K562 (cell line): ENCODE measurements around the gene SMIM13. TPM values are rescaled to one million over a fixed set of nuclear protein-coding genes. Genes with fewer than 3 reads are reported as not detected.

Experiments used
- CREBBP ChIP-seq: IDR thresholded peaks from one replicate; pipeline ENCODE4 v1.6.1; 2012; ENCODE audit warnings: low read depth, mild to moderate bottlenecking, control low read depth, inconsistent platforms, low read length
- FOS ChIP-seq: IDR thresholded peaks from 3 replicates; pipeline ENCODE4 v1.6.1; 2011; ENCODE audit not compliant: insufficient read length; ENCODE audit errors: extremely low read depth
- GTF2E2 ChIP-seq: fragments of 200-800 bp; sonication (Bioruptor generic); IDR thresholded peaks from 2 replicates; pipeline ENCODE4 v1.6.1; 2016; ENCODE audit warnings: missing genetic modification characterization, missing compliant biosample characterization
- HSF4 ChIP-seq: fragments of 250-450 bp; sonication (Bioruptor Pico); IDR thresholded peaks from 2 replicates; pipeline ENCODE4 v2.1.2; 2022; ENCODE audit warnings: mild to moderate bottlenecking, moderate library complexity, borderline replicate concordance
- KLF13 ChIP-seq: fragments of 450-650 bp; IDR thresholded peaks from 2 replicates; pipeline ENCODE4 v1.6.1; 2016; ENCODE audit warnings: missing genetic modification characterization, low read depth, mild to moderate bottlenecking, missing compliant biosample characterization, moderate library complexity, borderline replicate concordance
- NRF1 ChIP-seq, 2 experiments: fragments of 450-650 bp; IDR thresholded peaks in 1 of 2; conservative IDR thresholded peaks in 1 of 2; 2 replicates each; pipeline ENCODE4 v1.6.1; 2014; ENCODE audit warnings: mild to moderate bottlenecking in 2 of 2
- PHB2 ChIP-seq: fragments of 450-650 bp; IDR thresholded peaks from 2 replicates; pipeline ENCODE4 v1.6.1; 2017; ENCODE audit warnings: low read depth
- POLR2B ChIP-seq: fragments of 450-650 bp; IDR thresholded peaks from 2 replicates; pipeline ENCODE4 v1.6.1; 2018; ENCODE audit warnings: low read depth; ENCODE audit not compliant: partially characterized antibody
- SMAD2 ChIP-seq: fragments of 150-350 bp; IDR thresholded peaks from 2 replicates; pipeline ENCODE4 v1.6.1; 2014; ENCODE audit warnings: low read depth, mild to moderate bottlenecking, low read length
- TAF7 ChIP-seq: fragments of 450-650 bp; IDR thresholded peaks from 2 replicates; pipeline ENCODE4 v1.6.1; 2016; ENCODE audit warnings: missing genetic modification characterization, missing compliant biosample characterization
- TAF9B ChIP-seq: fragments of 450-650 bp; IDR thresholded peaks from 2 replicates; pipeline ENCODE4 v1.6.1; 2018; ENCODE audit warnings: mild to moderate bottlenecking; ENCODE audit not compliant: partially characterized antibody
- ZNF584 ChIP-seq: fragments of 200-800 bp; sonication (Bioruptor generic); IDR thresholded peaks from 2 replicates; pipeline ENCODE4 v1.6.1; 2016; ENCODE audit warnings: low read depth, mild to moderate bottlenecking, missing genetic modification characterization, missing compliant biosample characterization
- polyA plus RNA-seq, 8 experiments: library from polyadenylated mRNA; depleted of rRNA in 4 of 8; stranded (reverse) in 5 of 8; unstranded in 3 of 8; fragments of >200 nt; fragmentation: Nextera tagmentation in 2 of 8; fragmentation: Illumina TruSeq in 1 of 8; extraction: Ambion mirVana in 2 of 8; extraction: Trizol in 1 of 8; gene quantifications; 2 replicates each; pipeline versions ENCODE4 v1.2.1 to v1.2.3, GENCODE V29; 2011 to 2014; ENCODE audit warnings: inconsistent platforms in 1 of 8, missing spikeins in 1 of 8
- total RNA-seq, 7 experiments: library from RNA; depleted of rRNA in 6 of 7; stranded (reverse); fragments of >200 nt in 6 of 7; fragmentation: Illumina TruSeq in 2 of 7; extraction: Trizol in 2 of 7; gene quantifications; 2 replicates each; pipeline versions ENCODE4 v1.2.1 to v1.2.3, GENCODE V29; 2011 to 2021; ENCODE audit warnings: low replicate concordance in 1 of 7
- TF ChIP-seq, protein P1 (sequence below): fragments of 450-650 bp; IDR thresholded peaks from 2 replicates; pipeline ENCODE4 v1.6.1; 2016; ENCODE audit warnings: missing biosample characterization, missing genetic modification characterization
- TF ChIP-seq, protein P2 (sequence below): fragments of 450-650 bp; formaldehyde crosslinking; IDR thresholded peaks from 2 replicates; pipeline ENCODE4 v1.4.0; 2022; ENCODE audit warnings: missing genetic modification characterization
- TF ChIP-seq, protein P3 (sequence below): fragments of 150-350 bp; IDR thresholded peaks from 2 replicates; pipeline ENCODE4 v1.6.1; 2014; ENCODE audit warnings: low read depth, mild to moderate bottlenecking, low read length, borderline replicate concordance

SMIM13 gene
- total and polyA plus RNA-seq, 9 of the 15 experiments (the other 6 are each of a cell fraction or from before 2014, with no cell fraction given) = 5.5 to 24.8 (median 11.7) TPM

DNA sequence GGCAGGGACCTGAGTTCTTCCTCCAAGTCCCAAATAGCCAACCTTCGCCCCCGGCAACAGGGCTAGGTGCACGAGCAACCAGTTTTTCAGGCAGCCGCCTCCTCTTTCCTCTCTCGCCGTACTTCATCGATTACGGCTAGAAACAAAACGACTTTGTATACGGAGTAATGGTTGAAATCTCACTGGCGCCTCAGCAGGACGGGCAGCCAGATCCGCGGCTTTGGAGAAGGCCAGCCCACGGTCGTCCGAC lies 333 bp upstream of the SMIM13 start (continued):
- TF ChIP-seq, protein P1, sequence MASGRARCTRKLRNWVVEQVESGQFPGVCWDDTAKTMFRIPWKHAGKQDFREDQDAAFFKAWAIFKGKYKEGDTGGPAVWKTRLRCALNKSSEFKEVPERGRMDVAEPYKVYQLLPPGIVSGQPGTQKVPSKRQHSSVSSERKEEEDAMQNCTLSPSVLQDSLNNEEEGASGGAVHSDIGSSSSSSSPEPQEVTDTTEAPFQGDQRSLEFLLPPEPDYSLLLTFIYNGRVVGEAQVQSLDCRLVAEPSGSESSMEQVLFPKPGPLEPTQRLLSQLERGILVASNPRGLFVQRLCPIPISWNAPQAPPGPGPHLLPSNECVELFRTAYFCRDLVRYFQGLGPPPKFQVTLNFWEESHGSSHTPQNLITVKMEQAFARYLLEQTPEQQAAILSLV (tag) = 0 out of 2 replicates have a peak, but pooled peaks have one; percentile 22
- TF ChIP-seq POLR2B = peak; percentile 73
- TF ChIP-seq KLF13 (tag) = 0 out of 2 replicates have a peak, but pooled peaks have one; percentile 6
- TF ChIP-seq, protein P2, sequence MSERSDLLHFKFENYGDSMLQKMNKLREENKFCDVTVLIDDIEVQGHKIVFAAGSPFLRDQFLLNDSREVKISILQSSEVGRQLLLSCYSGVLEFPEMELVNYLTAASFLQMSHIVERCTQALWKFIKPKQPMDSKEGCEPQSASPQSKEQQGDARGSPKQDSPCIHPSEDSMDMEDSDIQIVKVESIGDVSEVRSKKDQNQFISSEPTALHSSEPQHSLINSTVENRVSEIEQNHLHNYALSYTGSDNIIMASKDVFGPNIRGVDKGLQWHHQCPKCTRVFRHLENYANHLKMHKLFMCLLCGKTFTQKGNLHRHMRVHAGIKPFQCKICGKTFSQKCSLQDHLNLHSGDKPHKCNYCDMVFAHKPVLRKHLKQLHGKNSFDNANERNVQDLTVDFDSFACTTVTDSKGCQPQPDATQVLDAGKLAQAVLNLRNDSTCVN (CRISPR knock-in tag) = no peak; the same call in 1 of the 2 replicates
- TF ChIP-seq TAF7 = peak; percentile 49; the same call in 1 of the 2 replicates
- TF ChIP-seq PHB2 = no peak
- no peak for TF ChIP-seq NRF1 (conservative IDR thresholded peaks at IDR 0.05 in 1 of 2, IDR thresholded peaks at IDR 0.05 in 1 of 2)
- no peak for TF ChIP-seq CREBBP
- no peak for TF ChIP-seq HSF4
- TF ChIP-seq ZNF584 (CRISPR knock-in tag) = 0 out of 2 replicates have a peak, but pooled peaks have one; percentile 25
- TF ChIP-seq FOS = no peak
- peak; percentile 51 for TF ChIP-seq TAF9B
- TF ChIP-seq SMAD2 = no peak
- TF ChIP-seq, protein P3, sequence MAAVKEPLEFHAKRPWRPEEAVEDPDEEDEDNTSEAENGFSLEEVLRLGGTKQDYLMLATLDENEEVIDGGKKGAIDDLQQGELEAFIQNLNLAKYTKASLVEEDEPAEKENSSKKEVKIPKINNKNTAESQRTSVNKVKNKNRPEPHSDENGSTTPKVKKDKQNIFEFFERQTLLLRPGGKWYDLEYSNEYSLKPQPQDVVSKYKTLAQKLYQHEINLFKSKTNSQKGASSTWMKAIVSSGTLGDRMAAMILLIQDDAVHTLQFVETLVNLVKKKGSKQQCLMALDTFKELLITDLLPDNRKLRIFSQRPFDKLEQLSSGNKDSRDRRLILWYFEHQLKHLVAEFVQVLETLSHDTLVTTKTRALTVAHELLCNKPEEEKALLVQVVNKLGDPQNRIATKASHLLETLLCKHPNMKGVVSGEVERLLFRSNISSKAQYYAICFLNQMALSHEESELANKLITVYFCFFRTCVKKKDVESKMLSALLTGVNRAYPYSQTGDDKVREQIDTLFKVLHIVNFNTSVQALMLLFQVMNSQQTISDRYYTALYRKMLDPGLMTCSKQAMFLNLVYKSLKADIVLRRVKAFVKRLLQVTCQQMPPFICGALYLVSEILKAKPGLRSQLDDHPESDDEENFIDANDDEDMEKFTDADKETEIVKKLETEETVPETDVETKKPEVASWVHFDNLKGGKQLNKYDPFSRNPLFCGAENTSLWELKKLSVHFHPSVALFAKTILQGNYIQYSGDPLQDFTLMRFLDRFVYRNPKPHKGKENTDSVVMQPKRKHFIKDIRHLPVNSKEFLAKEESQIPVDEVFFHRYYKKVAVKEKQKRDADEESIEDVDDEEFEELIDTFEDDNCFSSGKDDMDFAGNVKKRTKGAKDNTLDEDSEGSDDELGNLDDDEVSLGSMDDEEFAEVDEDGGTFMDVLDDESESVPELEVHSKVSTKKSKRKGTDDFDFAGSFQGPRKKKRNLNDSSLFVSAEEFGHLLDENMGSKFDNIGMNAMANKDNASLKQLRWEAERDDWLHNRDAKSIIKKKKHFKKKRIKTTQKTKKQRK = no peak
- TF ChIP-seq GTF2E2 (tag) = peak; percentile 73
